GM21447 (cell line): Measurements from ENCODE around the gene SNPH.

Experiments
- ATAC-seq: cut with Tn5 transposase; IDR thresholded peaks from one replicate; pipeline ENCODE4 v1.9.1; 2021; ENCODE audit not compliant: unreplicated experiment

Gene SNPH

DNA sequence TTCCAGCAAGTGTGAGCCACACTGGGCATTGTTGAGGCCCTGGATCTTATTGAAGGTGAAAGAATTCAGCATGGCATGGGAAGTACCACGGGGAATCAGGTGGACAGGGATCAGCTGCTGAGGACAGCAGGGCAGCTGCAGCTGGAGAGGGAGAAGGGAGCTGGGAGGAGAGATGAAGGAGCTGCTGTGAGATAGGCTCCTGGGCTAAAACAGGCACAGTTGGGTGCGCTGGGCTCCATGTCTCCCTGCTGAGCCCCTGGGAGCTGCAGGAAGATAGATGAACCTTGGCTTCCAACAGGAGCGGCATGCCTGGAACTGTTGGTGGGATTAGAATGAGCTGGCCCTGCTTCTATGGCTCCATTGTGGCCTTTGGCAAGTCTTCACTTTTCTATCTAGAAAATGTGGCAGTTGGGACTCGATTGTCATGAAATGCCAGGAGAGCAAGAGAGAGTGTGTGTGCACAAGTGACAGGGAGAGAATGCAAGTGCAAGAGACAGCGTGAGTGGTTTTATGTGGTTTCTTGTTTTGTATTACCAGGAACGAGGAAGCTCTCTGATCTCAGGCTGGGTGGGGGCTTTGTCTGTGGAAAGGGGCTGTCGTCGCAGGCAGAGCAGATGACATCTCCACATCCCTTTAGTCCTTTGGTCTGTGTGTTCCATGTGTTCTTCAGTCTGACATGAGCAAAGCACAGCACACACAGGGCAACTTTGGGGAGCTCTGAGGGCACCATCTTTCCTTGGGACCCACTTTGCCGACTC lies 20.4 kb downstream of the SNPH start:
- no peak for ATAC-seq

DNA sequence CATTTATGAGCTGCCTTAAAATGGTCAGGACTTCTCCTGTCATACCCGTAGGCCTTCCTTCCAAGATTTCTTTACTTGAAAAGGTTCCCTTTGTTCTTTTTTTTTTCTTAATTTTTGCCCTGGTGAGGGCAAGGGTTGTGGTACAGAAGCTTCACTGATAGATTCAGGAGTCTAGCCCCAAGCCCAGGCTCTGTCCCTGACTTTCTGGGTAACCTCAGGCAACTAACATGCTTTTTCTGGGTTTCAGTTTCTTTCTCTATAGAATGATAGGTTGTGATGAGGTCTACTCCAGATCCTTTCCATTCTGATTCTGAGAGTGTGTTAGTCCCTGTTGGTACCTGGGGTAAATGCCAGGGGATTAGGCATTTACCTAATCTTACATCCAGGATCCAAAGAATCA lies 21.2 kb downstream of the SNPH start:
- no peak for ATAC-seq

DNA sequence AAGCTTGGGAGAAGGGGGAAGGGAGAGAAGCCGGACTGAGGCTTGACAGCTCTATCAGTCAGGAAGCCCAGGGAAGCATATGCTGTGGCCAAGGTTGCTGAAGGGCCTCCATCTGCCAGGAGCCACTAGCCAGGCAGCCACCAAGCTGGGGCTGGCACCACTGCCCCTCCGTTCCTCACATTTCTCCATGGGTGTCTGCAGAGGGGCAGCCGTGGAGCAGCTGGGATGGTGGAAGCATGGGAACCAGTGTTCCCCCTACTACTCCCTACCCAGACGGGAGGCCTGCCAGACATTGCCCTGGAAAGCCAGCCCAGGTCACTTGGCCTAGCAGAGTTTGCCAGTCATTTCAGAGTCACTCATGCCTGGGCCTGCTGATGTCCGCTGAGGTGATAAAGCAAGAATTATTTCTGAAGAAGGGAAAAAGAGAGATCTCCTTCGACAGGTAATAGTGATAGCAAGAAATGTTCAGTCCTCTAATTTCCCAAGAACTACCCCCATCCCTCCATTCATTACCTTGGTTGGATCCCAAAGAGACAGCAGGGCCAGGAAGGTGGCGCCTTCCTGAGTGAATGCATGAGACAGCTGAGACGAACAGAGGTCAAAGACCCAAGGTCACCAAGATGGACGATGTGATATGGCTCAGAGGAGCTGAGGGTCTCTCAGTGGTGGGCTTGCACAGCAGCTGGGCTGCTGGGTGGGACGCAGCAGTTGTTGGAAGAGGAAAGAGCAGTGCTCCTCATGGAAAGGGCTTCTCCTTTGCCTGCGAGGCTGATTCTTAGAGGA lies 21.9 kb downstream of the SNPH start:
- ATAC-seq: no peak

DNA sequence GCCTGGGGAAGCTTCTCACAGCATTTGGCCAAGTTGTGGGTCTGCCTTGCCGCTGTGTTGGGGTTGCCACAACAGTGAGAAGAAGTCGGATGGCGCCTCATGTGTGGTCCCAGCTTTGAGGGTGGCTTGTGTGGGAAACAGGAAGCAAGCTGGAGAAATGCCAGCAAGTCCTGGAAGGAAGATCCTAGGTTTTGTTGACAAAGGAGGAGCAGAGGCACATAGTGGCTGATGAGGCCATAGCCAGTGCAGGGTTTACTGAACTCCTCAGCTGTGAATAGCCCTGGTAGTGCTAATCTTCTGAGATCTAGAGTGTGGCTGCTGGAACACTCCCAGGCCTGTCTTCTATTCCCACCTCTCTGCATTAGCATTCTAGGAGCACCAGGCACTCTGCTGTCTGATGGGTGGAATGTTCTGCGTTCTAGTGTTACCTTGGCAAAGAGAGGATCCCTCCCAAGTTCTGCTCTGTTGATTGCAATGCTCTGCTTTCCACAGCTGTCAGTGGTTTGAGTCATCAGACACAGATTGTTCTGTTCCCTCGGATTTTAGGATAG lies 25.2 kb downstream of the SNPH start:
- no peak for ATAC-seq

DNA sequence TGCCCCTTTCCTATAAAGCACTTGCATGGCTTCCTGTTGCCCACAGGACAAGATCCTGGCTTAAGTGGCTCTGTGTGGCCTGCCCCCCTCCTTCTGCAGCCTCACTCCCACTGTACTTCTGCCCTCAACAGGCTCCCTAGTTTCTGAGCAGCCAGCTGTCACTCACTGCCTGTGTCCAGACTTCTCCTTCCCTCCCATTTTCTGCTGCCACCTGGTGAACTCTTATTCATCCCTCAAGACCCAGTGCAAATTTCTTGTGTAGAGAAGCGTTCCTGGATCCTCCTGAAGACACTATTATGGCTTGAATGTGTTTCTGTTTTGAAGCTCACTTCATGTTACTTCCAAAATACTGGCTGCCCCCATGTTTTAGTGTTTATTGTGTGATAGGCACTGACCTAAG lies 26.5 kb downstream of the SNPH start:
- no peak for ATAC-seq

DNA sequence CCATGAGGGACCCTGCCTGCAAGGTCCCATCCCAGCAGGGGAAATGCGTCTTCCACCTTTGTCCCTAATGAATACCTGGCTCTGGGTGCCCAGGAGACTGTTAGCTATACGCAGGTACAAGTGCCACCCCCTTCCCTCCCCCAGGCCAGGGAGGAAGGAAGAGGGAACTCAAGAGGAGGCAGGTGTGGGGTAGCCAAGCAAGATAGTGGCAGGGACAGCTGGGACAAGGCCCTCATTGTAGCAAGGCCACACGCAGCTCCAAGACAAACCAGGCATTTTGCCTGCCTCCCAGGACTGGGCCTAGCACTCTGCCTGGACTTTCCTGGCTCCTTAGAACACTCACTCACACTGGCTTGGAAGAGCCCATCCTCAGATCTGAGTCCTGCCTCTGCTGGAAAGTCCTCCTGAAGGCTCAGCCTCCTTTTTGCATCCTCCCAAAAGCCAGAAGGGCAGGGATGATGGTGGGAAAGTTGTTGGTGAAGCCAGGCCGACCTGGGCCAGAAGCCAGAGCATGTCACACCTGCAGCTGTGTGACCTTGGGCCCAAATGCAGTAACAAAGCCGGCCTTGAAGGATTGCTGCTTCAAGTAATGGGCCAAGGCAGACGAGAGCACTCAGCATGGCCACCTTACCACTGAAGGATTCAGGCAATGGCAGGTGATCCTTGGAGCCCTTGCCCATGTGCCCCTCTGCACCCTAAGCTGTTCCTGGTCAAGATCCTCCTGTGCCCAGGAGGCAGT lies 27.7 kb downstream of the SNPH start:
- no peak for ATAC-seq

DNA sequence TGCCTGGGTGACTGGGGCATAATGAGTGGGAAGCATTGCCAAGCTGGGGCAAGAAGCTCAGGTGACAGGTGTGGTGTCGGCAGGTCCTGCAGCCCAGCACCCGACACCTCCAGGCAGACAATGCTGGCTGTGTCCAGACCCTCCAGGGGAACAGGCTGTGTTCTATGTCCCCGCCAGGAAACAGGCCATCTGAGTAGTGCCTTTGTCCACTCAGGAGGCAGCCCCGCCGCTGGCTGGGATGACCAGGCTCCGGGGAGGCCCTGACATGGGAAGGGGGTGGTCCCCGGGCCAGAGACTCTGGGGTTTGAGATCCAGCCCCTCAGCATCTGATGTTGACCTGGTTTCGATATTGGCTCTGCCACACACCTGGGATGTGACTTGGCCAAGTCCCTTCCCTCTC lies 28.4 kb downstream of the SNPH start:
- ATAC-seq: no peak

DNA sequence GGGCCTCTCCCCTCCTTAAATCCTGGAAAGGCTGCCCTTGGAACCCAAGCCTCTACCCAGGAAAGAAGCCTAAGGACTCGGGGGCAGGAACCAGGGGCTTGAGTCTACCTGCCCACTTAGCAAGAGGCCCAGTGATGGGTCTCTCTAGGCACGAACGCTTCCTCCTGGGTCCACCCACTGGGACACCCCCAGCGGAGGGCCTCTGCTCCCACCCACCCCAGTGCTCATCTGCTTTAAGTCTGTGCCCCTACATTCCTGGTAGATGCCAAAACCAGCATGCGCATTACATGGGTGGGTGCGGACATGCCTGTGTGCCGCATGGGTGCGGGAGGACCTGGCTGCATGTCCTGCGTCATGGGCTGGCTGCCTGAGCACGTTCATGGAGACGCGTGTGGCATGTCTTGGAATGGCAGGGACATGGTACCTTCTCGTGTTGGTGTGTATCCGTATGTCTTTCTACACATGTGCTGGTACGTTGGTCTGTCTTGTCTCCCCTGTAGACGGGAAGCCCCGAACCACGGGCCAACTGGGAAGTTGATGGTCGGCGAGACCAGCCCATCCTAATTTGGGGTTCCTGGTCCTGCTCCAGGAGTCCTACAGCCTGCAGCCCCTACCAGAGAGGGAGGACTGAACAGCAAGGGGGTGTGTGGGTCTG lies 29.3 kb downstream of the SNPH start:
- ATAC-seq: no peak

DNA sequence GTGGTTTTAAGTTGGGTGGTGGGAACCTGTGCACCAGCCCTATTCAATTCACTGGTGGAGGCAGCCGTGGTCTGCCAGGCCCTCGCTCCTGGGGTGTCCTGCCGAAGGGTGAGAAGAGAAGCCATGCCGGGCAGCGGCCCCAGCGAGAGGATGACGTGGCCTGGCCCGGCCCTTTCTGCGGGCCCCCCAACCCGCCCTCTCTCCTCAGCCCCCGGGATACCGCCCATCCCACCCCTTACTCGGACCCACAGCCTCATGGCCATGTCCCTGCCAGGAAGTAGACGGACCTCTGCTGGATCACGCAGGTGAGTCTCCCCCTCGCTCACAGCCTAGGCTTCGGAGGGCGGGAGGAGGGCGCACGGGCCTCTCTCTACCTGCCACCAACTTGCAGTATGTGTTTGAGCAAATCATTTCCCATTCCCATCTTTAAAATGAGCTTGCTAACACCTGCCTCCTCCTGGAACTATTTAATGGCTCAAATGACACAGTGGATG lies 30.1 kb downstream of the SNPH start:
- no peak for ATAC-seq

DNA sequence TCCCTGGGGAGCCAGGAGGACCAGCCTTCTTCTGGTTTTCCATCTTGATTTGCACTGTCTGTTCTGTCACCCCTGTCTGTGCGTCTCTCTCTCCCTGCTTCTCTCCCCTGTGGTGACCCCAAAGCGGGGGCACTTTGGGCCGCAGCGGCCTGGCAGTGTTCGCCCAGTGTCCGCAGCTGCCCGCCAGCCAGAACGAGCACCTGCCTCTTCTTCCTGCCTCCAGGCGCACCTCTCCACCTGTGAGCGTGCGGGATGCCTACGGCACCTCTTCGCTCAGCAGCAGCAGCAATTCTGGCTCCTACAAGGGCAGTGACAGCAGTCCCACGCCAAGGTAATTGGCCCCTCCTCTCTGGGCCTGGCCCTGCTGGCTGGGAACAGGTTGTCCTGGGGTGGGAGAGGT lies 30.8 kb downstream of the SNPH start:
- ATAC-seq: no peak

DNA sequence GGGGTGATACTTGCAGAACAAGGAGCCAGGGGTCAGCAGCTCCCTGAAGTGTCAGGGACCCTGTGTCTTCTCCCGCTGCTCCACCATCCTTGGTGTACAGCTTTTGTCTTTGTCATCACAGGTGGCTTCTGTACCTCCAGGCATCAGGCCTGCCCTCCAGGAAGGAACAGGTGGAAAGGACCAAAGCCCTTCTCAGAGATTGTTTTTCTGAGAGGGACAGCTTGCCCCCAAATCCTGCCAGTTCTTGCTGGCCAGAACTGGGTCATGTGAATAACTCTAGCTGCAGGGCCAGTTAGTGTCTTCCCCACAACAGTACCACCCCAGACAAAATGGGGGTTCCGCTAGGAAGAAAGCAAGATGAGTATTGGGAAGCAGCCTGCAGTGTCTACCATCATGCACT lies 31.4 kb downstream of the SNPH start:
- no peak for ATAC-seq

DNA sequence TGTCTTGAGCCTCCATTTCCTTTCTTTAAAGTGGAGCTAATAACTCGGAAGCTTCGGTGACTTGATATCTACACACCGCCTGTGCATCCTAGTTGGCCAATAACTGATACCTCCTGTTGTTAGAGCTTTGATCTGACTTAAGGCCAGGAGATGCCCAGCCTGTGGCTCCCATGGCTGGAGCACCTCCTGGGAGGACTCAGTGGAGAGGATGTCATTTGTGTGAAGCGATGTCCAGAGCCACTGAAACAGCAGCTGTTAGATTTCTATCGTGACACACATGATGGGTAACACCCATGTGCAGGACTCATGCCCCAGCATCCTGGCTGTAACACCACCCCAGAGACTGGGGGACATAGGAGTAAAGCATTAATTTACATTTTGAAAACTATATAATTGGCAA lies 32.1 kb downstream of the SNPH start:
- ATAC-seq: no peak

DNA sequence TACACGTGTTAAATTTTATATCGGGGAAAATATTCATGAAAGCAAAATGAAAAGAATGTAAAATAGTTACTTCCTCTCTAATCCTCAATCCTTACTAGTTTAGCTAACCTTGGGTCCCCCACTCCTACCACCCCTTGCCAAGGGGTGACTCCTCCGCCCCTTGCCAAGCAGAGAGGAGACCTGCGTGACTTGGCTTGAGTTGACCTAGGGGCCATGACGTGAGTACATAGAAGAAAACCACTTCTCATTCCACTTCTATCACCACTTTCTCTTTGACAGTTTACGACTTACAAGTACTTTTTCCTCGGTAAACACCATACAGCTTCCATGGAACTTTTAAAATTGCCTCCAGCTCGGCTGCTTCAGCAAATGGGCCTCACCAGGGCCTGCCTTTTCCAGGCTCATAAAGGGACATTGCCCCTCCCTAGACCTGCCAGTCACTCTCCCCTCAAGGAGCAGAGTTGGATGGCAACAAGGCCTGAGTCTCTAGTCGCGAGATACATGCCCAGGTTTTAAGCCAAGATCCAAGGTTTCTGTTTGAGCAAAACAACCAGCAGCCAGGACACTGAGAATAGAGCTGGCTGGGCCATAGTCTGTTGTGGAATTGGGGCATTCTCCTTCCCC lies 32.9 kb downstream of the SNPH start:
- ATAC-seq: no peak

DNA sequence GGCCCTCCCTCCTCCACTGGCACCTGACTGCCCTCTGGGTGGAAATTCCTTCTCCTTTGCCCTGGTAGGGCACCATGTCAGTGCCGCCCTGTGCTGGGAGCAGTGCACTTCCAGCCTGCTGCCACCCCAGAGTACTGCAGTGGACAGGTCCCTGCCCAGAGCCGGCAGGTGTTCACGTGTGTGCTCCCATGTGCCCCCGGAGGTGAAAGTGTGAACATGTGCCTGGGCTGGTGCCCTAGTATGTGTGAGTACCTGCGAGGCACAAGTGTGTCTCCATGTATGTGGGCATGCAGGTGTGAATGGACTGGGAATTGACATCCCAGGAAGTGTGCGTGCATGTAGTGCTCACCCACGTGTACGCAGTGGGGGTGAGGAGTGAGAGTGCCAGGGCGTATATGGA lies 33.4 kb downstream of the SNPH start:
- no peak for ATAC-seq

DNA sequence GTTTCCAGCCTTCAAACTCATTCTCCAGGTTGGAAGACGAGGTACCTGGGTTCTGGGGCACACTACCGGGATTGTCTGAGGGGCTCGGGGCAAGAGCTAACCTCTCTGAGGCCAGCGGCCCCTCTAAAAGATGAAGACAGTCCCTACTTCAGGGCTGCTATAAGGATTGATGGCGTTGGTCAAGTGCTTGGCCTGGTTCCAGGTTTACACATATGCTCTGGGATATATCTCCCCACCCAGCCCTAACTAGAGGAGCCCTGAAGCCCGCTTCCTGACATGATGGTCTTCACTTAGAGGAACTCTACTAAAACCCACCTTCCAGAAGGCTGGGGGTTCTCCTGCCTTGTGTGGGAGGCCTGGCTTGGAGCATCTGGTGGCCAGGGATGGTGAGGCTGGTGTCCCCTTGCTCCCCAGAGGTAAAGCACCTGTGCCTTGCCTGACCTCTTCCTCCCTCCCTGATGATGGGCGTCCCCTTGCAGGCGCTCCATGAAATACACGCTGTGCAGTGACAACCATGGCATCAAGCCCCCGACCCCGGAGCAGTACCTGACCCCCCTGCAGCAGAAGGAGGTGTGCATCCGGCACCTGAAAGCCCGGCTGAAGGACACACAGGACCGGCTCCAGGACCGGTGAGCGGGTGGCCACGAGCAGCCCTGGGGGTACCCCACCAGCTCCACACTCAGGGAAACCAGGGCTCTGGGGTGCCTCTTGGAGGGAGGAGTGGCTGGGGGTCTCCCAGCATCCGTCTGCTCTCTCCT lies 34.2 kb downstream of the SNPH start:
- no peak for ATAC-seq

DNA sequence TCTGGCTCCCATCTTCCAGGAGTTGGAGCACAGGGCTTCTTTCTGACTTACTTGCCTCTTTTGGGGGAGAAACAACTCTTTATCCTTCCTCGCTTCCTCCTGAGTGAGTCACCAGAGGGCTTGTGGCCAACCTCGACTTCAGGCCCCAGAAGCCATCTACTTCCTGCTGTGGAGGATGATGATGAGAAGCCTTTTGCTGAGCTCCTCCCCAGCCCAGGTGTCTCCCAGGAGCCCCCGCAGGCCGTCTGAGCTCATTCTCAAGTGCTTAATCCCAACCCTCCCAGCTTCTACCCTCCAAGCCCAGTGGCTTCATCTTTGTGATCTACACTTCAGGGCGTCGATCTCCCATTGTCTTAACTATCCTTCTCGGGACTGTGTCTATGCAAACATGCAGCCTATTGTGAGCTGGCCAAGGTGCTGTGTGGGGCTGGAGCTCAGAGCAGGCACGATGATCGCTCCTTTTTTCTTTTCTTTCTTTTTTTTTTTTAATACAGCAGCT lies 35.0 kb downstream of the SNPH start:
- ATAC-seq: no peak

DNA sequence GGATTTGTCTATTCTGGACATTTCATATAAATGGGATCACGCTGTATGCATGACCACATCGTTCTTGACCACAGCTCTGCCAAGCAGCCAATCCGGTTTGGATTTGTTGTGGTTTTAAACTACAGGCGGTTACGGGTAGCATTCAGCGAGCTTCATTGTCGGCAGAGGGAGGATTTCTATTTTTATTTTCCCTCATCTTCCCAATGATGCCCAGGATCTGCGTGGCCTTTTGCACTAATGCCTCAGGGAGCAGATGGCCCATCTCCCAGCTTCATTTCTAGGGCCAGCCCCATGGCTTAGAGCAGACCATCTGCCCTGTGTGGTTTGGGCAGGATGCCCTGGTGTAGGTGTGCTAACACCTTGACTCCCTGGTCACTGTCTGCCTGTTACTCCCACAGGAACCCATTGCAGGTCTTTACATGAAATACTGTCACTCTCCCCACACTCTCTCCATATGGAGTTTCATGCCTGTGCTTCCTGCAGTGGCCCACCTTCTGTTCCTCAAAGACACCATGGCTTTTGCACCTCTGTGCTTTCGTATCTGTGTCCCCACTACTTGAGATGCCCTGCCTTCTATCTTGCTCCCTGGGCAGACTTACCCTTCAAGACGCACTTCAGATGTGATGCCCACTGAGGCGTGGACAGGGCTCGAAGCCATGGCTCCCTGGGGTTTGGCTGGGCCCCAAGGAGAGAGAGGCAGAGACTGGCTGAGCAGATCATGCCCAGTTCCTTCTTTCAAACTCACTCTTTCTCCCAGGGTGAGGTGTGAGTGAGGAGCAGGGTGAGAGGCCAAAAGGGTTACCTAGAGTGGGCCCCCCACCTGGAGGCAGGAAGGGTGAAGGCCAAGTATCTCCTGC lies 36.8 kb downstream of the SNPH start:
- no peak for ATAC-seq

DNA sequence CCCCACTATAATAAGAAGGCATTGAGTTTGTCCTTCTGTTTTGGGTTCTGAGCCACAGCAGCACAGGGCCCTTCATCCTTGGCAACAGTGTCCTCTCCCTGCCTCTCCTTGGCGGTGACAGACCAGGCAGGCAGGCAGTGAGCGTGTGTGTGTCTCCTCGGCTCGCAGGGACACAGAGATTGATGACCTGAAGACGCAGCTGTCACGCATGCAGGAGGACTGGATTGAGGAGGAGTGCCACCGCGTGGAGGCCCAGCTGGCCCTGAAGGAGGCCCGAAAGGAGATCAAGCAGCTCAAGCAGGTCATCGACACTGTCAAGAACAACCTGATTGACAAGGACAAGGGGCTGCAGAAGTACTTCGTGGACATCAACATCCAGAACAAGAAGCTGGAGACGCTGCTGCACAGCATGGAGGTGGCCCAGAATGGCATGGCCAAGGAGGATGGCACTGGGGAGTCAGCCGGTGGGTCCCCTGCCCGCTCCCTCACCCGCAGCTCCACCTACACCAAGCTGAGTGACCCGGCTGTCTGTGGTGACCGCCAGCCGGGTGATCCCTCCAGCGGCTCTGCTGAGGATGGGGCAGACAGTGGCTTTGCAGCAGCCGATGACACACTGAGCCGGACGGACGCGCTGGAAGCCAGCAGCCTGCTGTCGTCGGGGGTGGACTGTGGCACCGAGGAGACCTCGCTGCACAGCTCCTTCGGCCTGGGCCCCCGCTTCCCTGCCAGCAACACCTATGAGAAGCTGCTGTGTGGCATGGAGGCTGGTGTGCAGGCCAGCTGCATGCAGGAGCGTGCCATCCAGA lies 38.8 kb downstream of the SNPH start:
- no peak for ATAC-seq
